Measurements from ENCODE around the gene GOLT1A. TPM values are rescaled to one million over a fixed set of nuclear protein-coding genes. Genes with fewer than 3 reads are reported as not detected.

The GOLT1A gene
- total and polyA plus RNA-seq, 2 donors (not counting 1 experiment from before 2014, with no cell fraction given): 0.50 TPM; not detected in 1

- H3K79me2 ChIP-seq (ENCODE audit: control insufficient read depth, insufficient read depth, low read length): no peaks in the 10 kb centered on the region
- TF ChIP-seq CTCF (conservative IDR thresholded peaks at IDR 0.05 in 1 of 2, IDR thresholded peaks at IDR 0.05 in 1 of 2; ENCODE audit: low read depth in 1 of 2, low read length in 2 of 2) (no peak), EZH2 (IDR thresholded peaks at IDR 0.05; ENCODE audit: low read length, missing control alignments) (no peak)
- no peak overlapping the region for H3K4me3 ChIP-seq (replicated peaks in 1 of 4; ENCODE audit: control extremely low read depth in 1 of 4, insufficient read depth in 1 of 4, low read depth in 3 of 4, low read length in 4 of 4)
- peaks cover 6% of the 10 kb centered on the region for H3K27me3 ChIP-seq (ENCODE audit: control insufficient read depth, insufficient read depth, low read length)
- H3K27ac ChIP-seq (ENCODE audit: insufficient read depth, low read length): no peak overlapping the region
- H3K4me1 ChIP-seq (ENCODE audit: control insufficient read depth, extremely low read depth, insufficient read depth, low read length): peaks cover 3% of the 10 kb centered on the region
- no peaks in the 10 kb centered on the region for H4K20me1 ChIP-seq (ENCODE audit: control insufficient read depth, extremely low read depth, insufficient read depth, low read length)
- H3K36me3 ChIP-seq (ENCODE audit: control insufficient read depth, insufficient read depth, low read length): no peaks in the 10 kb centered on the region
- no peak overlapping the region for H3K4me2 ChIP-seq (ENCODE audit: extremely low read depth, insufficient read depth, low read length)
- H2AFZ ChIP-seq (ENCODE audit: low read length): no peak overlapping the region
- no peak overlapping the region for H3K9ac ChIP-seq (ENCODE audit: insufficient read depth, low read length)
- DNase-seq (ENCODE audit: low read depth in 2 of 2): no peak
- H3K9me3 ChIP-seq (ENCODE audit: control insufficient read depth, insufficient read depth, low read depth, low read length): no peaks in the 10 kb centered on the region
Measured at GRCh38 chr1:204197068-204197467, 16.7 kb downstream of the GOLT1A start.

DNA sequence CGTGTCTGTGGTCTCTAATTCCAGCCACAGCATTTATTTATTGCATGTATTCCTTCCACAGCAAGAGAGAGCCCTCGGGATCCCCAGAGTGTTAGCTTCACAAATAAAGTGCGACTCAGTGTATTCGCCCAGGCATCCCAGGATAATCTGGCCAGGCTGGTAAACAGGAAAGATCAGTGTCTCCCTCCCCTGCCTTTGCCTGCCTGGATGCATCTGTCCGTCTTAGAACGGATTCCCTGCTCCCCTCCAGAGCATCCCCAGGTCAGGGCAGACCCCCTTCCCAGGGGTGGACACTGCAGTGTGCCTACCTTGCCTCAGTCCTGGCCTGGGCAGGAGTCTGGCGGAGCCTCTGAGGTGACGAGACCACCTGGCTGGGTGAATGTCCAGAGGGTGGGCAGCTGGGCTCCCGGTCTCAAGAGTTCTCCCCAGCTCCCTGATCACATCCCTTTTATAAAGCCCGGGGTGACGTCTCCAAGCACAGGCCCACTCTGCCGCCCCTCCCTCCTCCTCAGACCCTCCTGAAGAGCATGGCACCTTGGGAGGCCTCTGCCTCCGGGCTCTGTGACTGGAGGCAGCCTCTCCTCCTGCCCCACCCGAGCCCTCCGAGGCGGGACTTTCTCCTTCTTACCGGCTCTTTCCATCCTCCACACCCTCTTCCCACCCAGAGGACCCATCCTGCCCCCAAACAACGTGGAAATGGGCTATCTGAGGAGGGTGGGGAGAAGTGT is 17.6 kb downstream of the GOLT1A start, which contains the start of gene KISS1:
KISS1 (minus strand) TSS at position 424 of the 728 bp plus-strand sequence. CDS start 3,615 bp downstream, outside the sequence.
- Histone ChIP-seq H2AFZ (ENCODE audit: low read length) (no peak within 1 kb of the TSS), H3K4me1 (ENCODE audit: control insufficient read depth, extremely low read depth, insufficient read depth, low read length) (peaks cover 3% of the 10 kb centered on the region), H3K36me3 (ENCODE audit: control insufficient read depth, insufficient read depth, low read length) (no peaks in the 10 kb centered on the region), H3K79me2 (ENCODE audit: control insufficient read depth, insufficient read depth, low read length) (no peaks in the 10 kb centered on the region), H3K9ac (ENCODE audit: insufficient read depth, low read length) (no peak within 1 kb of the TSS), H4K20me1 (ENCODE audit: control insufficient read depth, extremely low read depth, insufficient read depth, low read length) (no peaks in the 10 kb centered on the region), H3K9me3 (ENCODE audit: control insufficient read depth, insufficient read depth, low read depth, low read length) (no peaks in the 10 kb centered on the region), H3K4me2 (ENCODE audit: extremely low read depth, insufficient read depth, low read length) (no peak within 1 kb of the TSS), H3K27ac (ENCODE audit: insufficient read depth, low read length) (no peak within 1 kb of the TSS), H3K27me3 (ENCODE audit: control insufficient read depth, insufficient read depth, low read length) (peaks cover 9% of the 10 kb centered on the region), H3K4me3 (replicated peaks in 1 of 4; ENCODE audit: control extremely low read depth in 1 of 4, insufficient read depth in 1 of 4, low read depth in 3 of 4, low read length in 4 of 4) (no peak within 1 kb of the TSS)
- TF ChIP-seq EZH2 (IDR thresholded peaks at IDR 0.05; ENCODE audit: low read length, missing control alignments) (no peak), CTCF (conservative IDR thresholded peaks at IDR 0.05 in 1 of 2, IDR thresholded peaks at IDR 0.05 in 1 of 2; ENCODE audit: low read depth in 1 of 2, low read length in 2 of 2) (no peak)
- DNase-seq (ENCODE audit: low read depth in 2 of 2): no peak

DNA sequence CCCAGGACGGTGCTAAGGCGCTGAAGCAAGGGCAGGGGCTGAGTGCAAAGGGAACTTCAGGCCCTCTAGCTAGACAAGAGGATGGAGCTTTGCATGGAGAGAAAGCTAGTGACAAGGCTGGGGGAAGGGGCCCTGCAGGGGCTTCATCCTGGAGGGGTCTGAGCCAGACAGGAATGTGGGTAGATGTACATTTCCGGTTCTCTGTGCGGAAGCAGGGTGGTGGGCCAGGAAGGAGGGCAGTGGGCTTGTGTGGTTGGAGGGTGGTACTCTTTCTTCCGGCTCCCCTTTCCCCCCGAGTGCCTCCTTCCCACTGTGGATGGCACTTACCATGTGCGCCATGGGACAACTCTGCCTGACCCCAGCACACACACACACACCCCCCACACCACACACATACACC is 19.0 kb downstream of the GOLT1A start:
- Histone ChIP-seq H3K4me2 (ENCODE audit: extremely low read depth, insufficient read depth, low read length) (no peak overlapping the region), H3K27me3 (ENCODE audit: control insufficient read depth, insufficient read depth, low read length) (peaks cover 10% of the 10 kb centered on the region), H3K9ac (ENCODE audit: insufficient read depth, low read length) (no peak overlapping the region), H3K4me1 (ENCODE audit: control insufficient read depth, extremely low read depth, insufficient read depth, low read length) (peaks cover 3% of the 10 kb centered on the region), H3K4me3 (replicated peaks in 1 of 4; ENCODE audit: control extremely low read depth in 1 of 4, insufficient read depth in 1 of 4, low read depth in 3 of 4, low read length in 4 of 4) (no peak overlapping the region), H2AFZ (ENCODE audit: low read length) (no peak overlapping the region), H3K27ac (ENCODE audit: insufficient read depth, low read length) (no peak overlapping the region), H3K79me2 (ENCODE audit: control insufficient read depth, insufficient read depth, low read length) (no peaks in the 10 kb centered on the region), H3K36me3 (ENCODE audit: control insufficient read depth, insufficient read depth, low read length) (no peaks in the 10 kb centered on the region), H3K9me3 (ENCODE audit: control insufficient read depth, insufficient read depth, low read depth, low read length) (no peaks in the 10 kb centered on the region), H4K20me1 (ENCODE audit: control insufficient read depth, extremely low read depth, insufficient read depth, low read length) (no peaks in the 10 kb centered on the region)
- no peak for DNase-seq (ENCODE audit: low read depth in 2 of 2)
- TF ChIP-seq EZH2 (IDR thresholded peaks at IDR 0.05; ENCODE audit: low read length, missing control alignments) (no peak), CTCF (conservative IDR thresholded peaks at IDR 0.05 in 1 of 2, IDR thresholded peaks at IDR 0.05 in 1 of 2; ENCODE audit: low read depth in 1 of 2, low read length in 2 of 2) (no peak)
